GM18526 (cell line): ENCODE measurements around the gene CRIP2.

Experiments
- POLR2A ChIP-seq: IDR thresholded peaks from 3 replicates; pipeline ENCODE4 v1.6.1; 2011; ENCODE audit not compliant: insufficient read length; ENCODE audit errors: extremely low read depth

Gene CRIP2

DNA sequence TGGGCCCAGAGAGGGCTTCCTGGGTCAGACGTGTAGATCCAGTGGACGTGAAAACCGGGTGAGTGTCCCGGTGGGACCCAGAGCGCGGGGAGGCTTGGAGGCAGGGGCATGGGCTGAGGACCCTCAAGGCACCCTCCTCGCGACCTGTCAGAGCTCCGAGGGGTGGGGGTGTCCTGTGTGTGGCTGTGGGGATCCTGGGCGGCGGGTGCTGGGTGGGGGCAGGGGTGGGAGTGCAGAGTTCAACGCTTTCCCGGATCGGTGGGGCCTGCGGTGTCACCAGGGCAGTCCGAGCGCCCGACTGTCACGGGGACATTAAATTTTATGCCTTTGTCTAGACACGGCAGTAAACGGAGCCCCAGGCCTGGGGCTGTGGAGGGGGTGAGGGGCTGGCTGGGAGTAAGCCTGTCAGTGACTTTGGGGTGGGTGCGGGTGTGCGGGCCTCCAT, 52.8 kb downstream of the CRIP2 start:
- no peak for TF ChIP-seq POLR2A

DNA sequence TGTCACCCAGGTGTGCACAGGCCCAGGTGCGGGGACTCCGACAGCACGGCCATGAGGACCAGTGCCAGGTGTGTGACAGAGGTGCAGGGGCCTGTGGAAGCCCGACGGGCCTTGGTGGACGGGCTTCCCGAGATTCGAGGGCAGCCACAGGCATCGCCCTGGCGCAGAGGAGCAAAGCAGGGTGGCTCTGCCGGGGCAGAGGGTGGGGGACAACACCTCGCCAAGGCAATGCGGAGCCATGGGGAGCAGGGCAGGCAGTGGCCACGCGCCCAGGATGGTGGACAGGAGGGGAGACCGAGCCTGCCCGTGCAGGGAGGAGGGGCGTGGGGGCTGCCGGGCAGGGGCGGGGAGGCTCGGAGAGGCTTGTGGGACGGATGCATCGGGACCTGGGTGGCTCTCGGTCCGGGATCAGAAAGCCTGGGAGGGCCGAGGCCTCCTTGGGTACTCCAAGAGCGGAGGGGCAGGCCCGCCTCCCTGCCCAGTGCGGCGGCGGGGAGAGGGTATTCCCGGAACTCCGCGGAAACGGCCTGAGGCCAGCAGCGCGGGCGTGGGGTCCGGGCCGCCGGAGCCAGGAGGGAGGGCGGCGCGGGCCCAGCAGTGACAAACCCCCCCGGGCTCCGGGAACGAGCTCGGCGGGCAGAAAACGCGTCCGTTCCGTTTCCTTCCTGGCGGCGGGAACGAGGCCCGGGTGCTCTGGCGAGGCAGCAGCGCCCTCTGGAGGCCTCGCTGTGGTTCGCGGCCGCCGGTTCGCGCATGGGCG, 53.4 kb downstream of the CRIP2 start:
- no peak for TF ChIP-seq POLR2A

DNA sequence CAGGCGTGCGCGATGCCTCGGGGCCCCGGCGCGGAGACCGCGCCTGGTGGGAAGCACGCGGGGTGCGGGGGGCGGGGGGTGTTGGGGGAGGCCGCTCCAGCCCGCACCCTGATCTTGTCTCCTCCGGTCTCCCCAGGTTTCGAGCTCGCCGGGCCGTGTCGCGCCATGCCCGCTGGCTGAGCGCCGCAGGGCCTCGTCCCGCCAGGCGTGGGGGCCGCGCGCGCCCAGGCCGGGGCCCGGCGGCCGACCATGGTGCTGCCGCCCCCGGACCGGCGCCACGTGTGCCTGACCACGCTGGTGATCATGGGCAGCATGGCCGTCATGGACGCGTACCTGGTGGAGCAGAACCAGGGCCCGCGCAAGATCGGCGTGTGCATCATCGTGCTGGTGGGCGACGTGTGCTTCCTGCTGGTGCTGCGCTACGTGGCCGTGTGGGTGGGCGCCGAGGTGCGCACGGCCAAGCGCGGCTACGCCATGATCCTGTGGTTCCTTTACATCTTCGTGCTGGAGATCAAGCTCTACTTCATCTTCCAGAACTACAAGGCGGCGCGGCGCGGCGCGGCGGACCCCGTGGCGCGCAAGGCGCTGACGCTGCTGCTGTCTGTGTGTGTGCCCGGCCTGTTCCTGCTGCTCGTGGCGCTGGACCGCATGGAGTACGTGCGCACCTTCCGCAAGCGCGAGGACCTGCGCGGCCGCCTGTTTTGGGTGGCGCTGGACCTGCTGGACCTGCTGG, 54.1 kb downstream of the CRIP2 start:
- no peak for TF ChIP-seq POLR2A

DNA sequence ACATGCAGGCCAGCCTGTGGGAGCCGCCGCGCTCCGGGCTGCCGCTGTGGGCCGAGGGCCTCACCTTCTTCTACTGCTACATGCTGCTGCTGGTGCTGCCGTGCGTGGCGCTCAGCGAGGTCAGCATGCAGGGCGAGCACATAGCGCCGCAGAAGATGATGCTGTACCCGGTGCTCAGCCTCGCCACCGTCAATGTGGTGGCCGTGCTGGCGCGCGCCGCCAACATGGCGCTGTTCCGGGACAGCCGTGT, 54.6 kb downstream of the CRIP2 start:
- no peak for TF ChIP-seq POLR2A
